Activated naive CD4-positive, alpha-beta T cell treated with Interleukin-2 at 50 U/mL for 16 hours (primary cell): ENCODE data around the gene PPP3CA.
"Not testable (repeated sequence)": the region's sequence is repeated elsewhere in the genome, so short reads cannot be mapped to it uniquely, and the experiment has no call there.

Experiments used
- DNase-seq: peaks from one replicate; pipeline ENCODE4 v3.0.0-alpha.2; 2020

The PPP3CA gene

DNA sequence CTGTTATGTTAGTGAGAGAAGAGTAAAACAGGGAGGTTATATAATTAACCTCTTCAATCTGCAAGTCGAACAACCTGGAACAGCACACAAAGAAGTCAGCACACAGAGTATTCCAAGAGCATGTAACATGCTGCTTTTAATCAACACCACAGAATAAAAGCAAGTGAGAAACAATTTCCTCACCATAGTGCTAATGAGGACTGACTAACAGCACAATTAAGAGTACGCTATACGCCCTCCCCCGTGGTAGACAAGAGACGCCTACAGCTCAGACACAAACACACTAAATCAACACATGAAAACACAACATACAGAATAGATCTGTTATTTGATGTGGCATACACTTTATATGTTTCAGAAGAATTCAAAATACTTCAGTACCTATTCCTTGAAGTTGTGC, 103.0 kb downstream of the PPP3CA start:
- DNase-seq = no peak

DNA sequence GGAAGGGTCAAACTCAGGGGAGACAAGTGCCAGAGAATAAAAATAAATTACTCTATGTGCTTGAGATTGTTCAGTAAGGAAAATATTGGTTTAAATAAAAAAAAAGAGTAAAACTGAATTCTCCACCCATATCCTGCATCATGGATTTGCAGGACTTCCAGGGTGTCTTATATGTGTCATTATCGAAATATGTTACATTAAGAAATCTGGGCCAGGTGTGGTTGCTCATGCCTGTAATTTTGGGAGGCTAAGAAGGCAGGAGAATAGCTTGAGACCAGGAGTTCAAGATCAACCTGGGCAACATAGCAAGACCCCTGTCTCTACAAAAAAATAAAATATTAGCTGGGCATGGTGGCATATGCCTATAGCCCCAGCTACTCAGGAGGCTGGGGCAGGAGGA, 104.9 kb downstream of the PPP3CA start:
- no peak for DNase-seq

DNA sequence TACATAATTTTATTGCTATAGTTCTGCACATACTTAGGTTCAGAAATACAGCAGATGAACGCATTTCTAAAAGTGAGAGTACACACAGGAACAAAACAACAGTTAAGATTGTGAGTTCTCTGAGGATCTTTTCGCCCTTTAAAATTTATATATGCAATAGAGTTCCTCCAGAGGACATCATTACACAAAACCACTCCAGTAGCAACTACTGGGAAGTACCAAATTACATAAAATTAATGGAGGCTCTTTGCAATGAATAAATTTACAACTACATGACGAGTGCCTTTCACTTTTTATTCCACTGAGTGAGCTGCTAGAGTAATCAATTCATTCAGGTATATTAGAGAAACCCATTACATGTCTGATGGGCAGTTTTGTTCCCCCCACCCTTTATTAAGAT, 107.2 kb downstream of the PPP3CA start:
- no peak for DNase-seq

DNA sequence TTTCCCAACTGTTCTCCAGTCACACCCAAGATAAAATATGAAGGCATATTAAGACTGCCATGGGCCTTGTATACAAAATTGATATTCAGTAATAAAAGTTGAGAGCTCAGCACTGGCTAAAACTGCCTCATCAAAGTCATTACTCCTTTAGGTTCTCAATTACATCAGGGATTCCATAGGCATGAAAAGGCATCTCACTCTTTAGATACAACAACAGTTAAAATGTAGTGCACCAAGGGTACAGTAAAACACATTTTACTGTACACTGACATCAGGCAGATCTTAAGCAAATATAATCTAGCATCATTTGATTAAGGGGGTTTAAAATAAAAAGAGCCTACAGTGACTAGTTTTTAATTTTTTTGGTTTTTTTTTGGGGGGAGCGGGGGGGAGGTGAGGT, 107.7 kb downstream of the PPP3CA start:
- no peak for DNase-seq

DNA sequence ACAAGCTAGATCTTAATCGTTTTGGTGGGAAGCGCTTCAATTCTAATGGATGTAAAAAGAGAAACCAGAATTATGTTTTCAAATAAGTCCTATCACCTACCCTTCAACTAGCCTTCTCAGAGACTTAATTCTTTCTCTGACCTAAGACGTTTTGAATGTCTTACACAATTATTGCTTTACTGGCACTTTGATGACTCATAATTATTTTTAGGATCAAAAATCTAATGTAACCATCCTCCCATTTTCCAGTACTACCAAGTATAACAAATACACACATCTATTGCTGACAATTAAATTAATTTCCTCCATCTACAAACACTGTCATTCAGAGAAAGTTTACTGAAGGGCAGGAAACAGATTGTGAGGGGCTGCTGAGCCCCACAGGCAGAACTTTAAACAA, 108.6 kb downstream of the PPP3CA start:
- no peak for DNase-seq

DNA sequence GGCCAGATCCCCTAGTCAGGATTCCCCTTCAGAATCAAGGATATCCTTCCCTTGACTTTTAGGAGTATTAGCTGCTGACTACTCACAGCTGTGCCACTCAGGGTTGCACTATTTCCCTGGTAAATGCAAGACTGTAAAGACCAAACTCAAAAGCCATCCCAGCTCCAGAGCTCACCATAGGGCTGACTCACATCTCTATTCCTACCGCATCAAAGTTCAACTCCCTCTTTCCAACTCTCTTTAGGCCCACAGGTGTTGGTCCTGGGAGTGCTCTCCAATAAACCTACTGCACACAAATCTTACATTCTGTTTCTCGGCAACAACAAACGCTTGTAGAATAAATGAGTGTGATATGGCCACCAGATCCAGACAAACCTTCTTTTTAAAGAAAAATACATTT, 109.6 kb downstream of the PPP3CA start:
- no peak for DNase-seq

DNA sequence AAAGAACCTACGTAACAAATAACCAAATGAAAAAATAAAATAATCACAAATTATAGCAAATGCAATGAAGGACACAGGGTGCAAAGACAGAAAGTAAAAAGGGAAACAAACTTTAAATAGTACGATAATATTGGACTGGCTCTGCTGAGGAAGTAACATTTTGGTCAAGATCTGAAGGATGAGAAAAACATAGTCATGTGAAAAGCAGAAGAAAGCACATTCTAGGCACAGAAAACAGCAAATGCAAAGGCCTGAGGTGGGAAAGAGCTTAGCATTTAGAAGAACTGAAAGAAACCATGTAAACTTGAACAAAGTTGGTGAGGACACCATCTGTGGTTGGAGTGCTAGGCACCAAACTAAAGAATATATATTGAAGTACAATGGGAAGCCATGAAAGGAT, 111.2 kb downstream of the PPP3CA start:
- no peak for DNase-seq

DNA sequence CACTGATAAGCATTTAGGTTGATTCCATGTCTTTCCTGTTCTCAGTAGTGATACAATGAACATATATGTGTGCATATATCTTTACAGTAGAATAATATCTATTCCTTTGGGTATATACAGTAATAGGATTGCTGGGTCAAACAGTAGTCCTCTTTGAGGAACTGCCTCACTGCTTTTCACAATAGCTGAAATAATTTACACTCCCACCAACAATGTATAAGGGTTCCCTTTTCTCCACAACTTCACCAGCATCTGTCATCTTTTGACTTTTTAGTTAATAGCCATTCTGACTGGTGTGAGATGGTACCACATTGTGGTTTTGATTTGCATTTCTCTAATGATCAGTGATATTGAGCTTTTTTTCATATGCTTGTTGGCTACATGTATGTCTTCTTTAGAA, 113.2 kb downstream of the PPP3CA start:
- DNase-seq = not testable (repeated sequence)

DNA sequence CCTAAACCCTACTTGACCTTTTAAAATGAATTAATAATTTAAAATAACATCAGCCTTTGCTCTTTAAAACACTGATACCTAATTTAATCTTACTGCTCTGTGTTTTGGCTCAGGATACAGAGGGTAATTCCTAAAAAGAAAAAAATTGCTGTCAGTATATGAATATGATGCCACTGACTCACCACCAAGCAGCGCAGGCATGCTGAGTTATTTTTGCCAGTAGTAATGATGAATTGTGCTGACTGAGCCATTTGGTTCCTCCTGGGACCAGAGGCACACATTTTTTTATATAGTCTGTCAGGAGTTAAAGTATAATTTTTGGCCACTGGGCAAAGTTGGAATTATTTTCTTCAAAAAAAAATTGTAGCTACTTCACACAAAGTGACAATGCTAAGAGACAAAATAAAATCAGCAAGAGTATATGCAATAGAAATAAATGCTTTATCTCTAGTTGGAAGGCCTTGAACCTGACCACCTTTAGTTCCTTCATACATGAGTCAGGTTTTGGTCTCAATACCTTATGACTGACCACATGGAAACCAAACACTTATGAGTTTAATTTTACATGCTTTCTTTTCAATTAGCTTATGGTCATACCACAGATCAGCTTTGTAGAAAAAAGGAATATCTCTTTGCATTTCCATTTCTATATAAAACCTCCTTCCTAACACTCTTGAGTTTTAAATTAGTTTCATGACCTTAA, 115.1 kb downstream of the PPP3CA start:
- DNase-seq = peak; percentile 44

DNA sequence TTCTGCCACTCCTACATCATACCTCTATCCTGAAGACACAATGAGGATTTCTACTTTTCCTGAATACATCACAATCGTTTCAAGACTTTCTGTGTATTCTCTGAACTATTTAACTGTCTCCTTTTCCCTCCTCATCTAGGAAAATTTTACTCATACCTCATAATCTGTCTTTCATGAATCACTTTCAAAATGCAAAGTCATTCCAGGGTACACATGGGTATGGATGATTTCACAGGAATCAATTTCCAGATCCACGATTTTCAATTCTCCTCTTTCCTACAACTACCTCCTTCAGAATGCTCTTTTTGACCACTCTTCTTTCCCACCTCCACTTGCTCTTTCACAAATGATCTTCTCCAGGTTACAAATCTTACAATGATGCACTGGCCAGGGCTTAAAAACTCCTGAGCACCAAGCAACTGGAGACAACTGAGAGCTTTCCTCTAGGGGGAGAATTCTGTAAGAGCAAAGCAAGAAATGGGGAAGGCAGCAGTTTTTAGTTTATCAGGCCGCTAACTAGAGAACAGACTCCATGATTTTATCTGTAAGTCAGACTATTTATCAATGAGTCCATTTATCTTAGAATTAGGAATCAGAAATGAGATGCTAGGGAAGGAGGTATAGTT, 116.4 kb downstream of the PPP3CA start:
- no peak for DNase-seq

DNA sequence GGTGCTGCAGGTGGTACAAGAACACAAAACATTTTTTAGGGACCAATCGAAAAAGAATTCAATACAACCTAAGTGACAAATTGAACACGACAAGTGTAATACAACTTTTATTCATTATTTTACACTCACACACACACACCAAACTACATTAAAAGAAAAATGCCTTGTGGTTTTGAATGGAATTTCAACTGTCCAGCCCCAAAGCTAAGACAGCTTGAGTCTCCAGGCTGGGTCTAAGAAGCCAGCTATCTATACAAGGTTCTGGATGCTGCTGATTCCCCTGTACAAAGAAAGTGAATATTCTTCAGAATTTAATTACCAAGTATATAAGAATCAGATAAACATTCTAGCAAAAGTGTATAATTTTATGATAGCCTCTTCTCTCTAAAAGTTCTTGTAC, 118.2 kb downstream of the PPP3CA start:
- no peak for DNase-seq

DNA sequence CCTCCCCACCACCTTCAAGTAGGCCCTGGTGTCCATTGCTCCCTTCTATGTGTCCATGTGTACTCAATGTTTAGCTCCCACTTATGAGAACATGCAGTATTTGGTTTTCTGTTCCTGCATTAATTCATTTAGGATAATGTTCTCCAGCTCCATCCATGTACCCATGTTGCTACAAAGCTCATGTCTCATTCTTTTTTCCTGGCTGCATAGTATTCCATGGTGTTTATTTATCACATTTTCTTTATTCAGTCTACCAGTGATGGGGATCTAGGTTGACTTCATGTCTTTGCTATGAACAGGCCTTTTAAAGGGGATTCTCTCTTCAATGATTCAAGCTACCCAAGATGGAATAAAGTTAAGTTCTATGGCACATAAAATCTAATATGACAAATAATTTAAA, 119.6 kb downstream of the PPP3CA start:
- no peak for DNase-seq

DNA sequence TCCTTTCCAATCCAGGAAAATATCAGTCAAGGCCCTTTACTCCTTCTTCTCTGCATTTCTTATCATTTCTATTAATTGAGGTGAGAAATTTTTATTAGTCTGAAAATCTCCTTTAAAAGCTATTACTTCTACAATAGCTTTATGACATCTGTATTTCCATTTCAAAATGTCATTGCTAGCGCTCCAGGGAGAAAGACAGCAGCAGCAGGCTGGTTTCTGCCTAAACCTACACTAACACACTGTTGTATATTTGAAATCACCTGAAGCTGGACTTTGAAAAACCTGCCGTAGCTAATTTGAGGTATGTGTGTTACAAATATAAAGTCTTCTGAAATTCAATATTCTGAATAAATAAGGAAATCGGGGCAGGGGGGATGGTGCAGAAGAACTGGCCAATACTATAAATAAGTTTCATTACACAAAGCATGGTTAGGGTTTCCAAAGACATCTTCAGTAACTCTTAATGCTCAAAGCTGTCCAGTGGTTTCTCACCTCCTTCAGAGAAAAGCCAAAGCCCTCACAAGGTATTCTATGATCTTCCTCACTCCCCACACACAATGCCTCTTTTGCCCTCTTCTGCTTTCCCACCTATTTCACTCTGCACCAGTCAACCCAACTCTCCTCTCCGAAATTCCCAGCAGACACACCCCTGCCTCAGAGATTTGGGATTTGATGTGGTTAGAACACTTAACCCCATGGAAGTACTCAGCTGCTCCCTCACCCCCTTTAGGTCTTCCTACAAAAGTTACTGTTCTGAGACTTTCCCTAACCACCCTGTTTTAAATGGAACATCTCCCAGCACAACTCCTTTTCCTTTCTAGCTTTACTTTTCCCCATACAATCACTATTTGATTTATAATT, 122.7 kb downstream of the PPP3CA start:
- DNase-seq = no peak

DNA sequence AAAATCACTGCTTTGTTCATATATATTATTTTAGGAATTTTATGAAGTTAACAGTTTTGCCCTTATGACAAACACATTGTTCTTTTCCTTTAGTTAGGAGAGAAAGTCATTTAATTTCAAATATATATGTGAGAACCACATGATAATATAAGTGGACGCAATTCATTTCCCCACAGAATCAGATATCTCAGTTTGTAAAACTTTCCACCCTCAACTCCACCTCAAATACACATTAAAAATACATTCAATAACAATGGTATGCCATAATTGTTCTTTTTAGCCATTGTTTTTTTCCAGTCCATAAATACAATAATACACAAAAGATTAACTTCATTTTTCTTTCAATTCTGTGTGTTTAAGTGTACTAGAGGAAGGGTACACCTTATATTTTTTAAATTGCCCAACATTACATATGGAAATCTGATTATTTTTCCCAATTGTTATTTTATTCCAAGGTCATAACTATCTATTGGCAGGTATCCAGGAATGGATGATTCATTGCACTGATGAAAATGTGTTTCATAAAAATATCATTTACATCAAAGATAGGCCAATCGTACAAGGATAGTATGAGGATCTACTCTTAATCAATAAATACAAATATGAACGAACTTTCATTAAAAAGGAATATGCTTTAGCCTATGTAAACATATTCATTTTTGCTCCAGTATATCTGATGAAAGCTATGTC, 125.0 kb downstream of the PPP3CA start:
- DNase-seq = no peak

DNA sequence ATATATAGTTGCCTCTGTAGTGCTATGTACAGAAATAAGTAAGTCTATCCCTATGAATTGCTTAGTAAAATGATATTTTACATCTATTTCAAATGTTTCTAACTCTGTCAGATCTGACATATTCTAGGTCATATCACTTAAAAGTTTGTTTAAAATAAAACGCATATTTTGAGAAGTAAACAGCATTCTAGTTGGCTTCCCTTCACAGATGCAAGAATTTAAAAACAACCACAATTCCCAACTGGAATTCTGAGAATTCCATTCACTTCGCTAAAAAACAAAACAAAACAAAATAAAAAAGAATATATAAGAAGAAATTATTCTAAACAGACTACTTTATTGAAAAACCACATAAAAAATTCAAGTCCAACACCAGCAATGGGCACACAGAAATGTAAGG, 126.0 kb downstream of the PPP3CA start:
- no peak for DNase-seq

DNA sequence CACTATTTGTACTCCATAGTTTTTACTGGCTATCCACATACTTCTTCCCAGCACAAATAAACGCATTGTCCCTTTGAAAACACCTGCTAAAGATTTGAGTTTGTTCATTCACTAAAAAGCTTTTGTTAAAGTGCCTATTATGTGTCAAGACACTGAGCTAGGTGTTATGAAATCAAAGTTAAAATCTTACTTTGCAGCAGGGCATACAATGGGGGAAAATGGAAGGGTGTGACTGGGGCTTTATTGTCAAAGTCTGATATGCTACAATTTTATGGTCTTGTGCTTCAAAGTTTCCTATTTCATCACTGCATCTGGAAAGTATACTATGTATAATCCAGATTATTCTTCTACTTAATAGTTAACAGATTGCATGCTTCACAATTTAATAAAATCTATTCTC, 128.4 kb downstream of the PPP3CA start:
- DNase-seq = no peak

DNA sequence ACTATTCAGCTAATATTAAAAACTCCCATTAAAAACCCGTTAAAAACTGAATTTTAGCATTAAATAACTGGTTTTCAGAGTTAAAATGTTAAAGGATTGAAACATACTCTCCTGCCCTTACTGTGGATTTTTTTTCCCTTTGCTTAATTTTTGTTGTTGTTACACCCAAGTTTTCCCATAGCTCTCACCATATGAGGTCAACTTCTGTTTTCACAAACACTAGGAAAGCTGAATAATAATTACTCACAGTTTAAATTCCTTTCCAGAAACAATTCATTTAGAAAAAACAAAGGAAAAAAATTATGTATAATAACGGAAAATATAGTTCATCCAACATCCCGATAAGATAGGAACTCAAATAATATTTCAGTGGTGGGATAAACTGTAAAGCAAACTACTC, 129.0 kb downstream of the PPP3CA start:
- no peak for DNase-seq

DNA sequence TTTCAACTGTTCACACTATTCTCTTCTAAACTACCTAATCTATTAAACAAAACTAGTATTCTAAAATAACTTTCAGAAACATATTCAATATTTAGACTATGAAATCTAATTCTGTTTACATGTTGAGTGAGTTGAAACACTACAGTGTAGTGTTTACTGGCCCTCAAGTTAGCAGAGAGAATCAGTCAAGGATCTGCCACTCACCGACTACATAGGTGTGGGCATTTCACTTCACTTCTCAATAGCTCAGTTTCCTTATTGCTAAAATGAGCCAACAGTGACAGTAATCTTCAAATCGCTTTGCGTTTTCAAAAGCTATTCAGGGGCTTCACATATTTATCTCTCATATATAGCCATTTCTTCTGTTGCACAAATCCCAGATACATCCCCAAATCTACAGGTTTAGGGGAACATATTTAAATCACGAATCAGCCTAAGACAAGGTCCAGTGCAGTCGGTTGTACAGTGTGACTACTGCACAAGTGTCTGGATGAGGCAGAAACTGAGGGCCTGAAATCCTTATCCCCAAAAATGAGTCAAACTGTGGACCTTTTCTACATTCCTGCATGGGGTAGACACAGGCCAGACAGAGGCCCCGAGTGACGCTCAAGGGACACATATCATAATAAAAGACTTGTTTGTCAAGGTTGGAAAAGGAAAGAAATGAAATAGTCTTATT, 129.8 kb downstream of the PPP3CA start:
- no peak for DNase-seq

DNA sequence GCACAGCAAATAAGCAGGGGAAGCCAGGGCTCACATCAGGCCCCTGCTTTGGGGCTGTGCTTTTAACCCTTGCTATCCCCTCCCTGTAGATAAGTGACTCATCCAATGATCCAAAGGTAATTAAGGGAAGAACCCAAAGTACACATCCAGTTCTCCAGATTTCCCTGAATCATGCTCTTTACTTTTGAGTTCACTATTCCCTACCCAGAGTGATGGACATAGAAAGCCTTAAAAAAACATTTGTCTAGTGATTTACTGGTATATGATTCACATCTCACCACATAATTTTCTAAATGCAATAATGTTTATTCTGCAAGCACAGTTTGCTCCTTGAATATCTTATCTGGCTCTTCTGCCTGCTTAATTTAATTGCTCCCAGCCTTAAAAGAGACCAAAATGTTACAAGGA, 136.2 kb downstream of the PPP3CA start:
- DNase-seq = no peak

DNA sequence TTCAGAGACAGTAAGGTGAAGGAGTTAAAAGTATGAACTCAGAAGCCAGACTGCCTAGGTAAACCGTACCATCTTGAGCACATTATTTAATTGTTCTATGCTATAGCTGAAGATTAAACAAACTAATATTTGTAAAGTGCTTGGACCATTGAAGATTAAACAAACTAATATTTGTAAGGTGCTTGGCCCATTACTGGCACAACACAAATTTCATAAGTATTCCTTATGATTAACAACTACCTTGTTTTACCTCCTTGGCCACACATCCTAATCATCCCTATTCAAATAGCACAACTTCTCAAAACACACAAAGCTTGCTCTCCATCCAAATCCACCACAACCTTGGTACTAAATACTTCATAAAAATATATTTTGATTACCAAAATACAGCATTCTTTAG, 137.0 kb downstream of the PPP3CA start:
- no peak for DNase-seq

DNA sequence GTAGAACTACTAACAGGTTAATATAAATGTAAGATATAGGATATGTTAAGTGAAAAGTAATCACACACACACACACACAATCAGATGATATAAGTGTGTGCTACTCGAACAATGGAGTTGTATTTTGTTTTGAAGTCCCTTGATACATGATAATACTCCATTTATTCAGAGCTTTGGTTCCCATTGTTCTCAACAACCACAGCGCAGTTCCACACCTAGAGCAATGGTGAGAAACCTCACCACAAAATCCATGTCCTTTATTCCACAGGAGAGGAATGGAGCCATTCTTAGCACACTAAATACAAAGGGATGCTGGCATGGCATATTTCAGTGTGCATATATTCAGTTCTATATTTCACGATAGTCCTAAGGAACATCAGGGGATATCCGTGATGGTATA, 139.2 kb downstream of the PPP3CA start:
- no peak for DNase-seq

DNA sequence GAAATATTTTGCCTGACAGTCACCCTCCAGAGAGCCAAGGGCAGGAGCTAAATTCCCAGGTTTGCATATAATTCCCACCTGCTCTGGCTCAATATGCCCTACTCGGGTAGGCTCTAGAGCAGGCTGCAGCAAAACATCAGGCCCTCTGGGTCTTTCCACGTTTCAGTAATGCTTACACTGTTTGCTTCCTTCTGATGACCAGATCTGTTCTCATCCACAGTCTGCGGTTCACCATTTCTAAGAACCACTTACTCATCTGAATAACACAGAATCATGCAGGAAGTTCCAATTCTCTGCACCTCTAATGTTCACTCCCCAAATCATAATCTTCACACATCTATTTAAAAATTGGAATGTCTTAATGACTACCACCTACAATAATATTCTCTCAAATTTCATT, 141.4 kb downstream of the PPP3CA start:
- DNase-seq = peak; percentile 34

DNA sequence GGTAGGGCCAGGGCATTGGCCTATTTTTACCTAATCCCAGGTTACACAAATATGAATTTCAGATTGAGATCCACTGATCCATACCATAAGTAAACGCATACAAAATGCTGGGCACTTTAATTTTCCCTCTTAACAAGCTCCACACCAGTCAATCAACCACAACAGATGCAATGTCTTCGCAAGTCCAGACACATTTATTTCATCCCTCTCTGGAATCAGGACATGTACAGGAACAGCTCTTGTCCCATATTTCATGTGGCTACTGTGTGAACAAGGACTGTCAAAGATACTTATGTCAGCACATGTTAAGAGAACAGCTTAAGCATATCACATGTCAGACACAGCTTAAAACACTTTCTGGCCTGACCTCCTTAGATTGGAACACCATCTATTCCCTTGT, 145.9 kb downstream of the PPP3CA start:
- no peak for DNase-seq
